NCI-H187 (cell line): ENCODE results near the gene TNIP1.

Experiments
- DNase-seq, 2 experiments: peaks; one replicate each; lab custom pipeline; 2025; lab: John Stamatoyannopoulos, UW

The TNIP1 gene

GRCh38 chr5:150999704-151000442 lies 81.0 kb downstream of the TNIP1 start:
- DNase-seq = no peak

- no peak for DNase-seq
These were observed 86.9 kb downstream of the TNIP1 start for GRCh38 chr5:150993826-150994412.

GRCh38 chr5:150993422-150993821 lies 87.4 kb downstream of the TNIP1 start:
- DNase-seq = no peak

- no peak for DNase-seq
These were observed 88.1 kb downstream of the TNIP1 start for GRCh38 chr5:150992705-150993104.

GRCh38 chr5:150989695-150990094 lies 91.1 kb downstream of the TNIP1 start:
- no peak for DNase-seq

DNA sequence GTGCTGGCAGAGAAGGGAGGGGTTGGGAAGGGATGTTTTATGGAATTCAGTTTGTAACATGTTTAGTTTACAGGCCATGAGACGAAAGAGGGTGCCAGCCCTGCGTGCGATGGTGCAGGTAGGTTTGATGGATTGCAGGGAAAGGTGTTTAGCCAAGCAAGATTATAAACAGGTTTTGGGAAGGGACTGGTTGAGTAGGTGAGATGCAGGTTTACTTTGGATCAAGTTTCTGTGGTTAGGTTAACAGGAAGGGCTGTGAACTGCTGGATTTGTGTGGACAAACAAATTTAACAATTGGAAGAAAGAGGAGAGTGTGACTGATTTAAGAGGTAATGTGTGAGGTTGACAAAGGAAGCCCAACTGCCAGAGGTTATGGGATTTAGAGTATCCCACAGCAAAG lies 93.1 kb downstream of the TNIP1 start:
- no peak for DNase-seq
